Fibroblast of lung (primary cell): ENCODE results near the gene TMEM121B.

ENCODE experiments used
- EZH2 ChIP-seq: IDR thresholded peaks from 2 replicates; pipeline ENCODE4 v1.5.1; 2012; ENCODE audit warnings: low read length, control low read depth, mild to moderate bottlenecking; ENCODE audit errors: missing control alignments
- TF ChIP-seq, protein P1 (sequence below), 2 donors: IDR thresholded peaks in 1 of 2; conservative IDR thresholded peaks in 1 of 2; 1 replicate in 1 of 2; 2 replicates in 1 of 2; pipeline ENCODE4 v1.5.1; 2011 to 2012; ENCODE audit warnings: low read length in 2 of 2, control low read depth in 1 of 2, inconsistent platforms in 1 of 2, low read depth in 1 of 2, mild to moderate bottlenecking in 1 of 2

DNA sequence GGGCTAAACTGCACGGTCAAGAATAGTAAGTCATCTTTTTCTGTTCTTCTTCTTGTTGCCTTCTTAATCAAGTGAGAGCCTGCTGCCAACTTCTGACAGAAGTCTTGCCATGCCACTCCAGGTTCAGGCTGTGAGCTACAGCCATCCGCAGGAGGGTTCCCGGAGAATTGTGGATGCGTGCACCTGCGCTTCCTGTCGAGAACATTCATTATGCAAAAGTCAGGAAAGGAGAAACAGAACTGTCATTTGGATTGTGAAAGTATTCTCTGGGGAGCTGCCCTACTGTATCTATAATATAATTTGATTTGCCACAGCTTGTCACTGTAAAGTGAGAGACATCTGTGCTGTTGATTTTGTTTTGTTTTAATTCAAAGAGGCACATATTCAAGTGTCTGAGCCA, 24.1 kb downstream of the TMEM121B start:
- TF ChIP-seq, protein P1, sequence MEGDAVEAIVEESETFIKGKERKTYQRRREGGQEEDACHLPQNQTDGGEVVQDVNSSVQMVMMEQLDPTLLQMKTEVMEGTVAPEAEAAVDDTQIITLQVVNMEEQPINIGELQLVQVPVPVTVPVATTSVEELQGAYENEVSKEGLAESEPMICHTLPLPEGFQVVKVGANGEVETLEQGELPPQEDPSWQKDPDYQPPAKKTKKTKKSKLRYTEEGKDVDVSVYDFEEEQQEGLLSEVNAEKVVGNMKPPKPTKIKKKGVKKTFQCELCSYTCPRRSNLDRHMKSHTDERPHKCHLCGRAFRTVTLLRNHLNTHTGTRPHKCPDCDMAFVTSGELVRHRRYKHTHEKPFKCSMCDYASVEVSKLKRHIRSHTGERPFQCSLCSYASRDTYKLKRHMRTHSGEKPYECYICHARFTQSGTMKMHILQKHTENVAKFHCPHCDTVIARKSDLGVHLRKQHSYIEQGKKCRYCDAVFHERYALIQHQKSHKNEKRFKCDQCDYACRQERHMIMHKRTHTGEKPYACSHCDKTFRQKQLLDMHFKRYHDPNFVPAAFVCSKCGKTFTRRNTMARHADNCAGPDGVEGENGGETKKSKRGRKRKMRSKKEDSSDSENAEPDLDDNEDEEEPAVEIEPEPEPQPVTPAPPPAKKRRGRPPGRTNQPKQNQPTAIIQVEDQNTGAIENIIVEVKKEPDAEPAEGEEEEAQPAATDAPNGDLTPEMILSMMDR (conservative IDR thresholded peaks at IDR 0.05 in 1 of 2, IDR thresholded peaks at IDR 0.05 in 1 of 2; ENCODE audit: low read depth in 1 of 2, low read length in 2 of 2) = no peak
- no peak for TF ChIP-seq EZH2
